Measurements from ENCODE around the gene SORL1.

Gene SORL1

DNA sequence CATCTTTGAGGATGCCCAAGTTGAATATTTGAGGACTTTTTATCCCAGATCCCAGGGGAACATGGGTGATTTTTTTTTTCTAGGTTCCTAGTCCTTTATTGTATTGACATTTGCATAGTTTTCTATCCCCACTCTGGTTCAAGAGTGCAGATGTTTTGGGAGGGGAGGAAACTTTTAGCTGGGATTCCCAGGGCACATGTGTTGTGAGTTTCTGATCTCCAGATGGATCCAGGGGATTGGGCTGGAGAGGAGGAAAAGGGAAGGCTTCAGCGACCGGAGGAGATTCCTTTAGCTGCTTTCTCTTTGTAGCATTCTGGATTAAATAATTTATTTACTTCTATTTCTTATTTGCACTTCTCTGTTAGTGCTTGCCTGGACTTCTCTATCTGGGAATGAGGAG, 15.4 kb downstream of the SORL1 start:
- TF ChIP-seq, protein P1, sequence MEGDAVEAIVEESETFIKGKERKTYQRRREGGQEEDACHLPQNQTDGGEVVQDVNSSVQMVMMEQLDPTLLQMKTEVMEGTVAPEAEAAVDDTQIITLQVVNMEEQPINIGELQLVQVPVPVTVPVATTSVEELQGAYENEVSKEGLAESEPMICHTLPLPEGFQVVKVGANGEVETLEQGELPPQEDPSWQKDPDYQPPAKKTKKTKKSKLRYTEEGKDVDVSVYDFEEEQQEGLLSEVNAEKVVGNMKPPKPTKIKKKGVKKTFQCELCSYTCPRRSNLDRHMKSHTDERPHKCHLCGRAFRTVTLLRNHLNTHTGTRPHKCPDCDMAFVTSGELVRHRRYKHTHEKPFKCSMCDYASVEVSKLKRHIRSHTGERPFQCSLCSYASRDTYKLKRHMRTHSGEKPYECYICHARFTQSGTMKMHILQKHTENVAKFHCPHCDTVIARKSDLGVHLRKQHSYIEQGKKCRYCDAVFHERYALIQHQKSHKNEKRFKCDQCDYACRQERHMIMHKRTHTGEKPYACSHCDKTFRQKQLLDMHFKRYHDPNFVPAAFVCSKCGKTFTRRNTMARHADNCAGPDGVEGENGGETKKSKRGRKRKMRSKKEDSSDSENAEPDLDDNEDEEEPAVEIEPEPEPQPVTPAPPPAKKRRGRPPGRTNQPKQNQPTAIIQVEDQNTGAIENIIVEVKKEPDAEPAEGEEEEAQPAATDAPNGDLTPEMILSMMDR (IDR thresholded peaks at IDR 0.05) = no peak
- peak overlapping the region; percentile 68 to 73 for H3K27ac ChIP-seq
- no peak for DNase-seq (ENCODE audit: low spot score)
- H3K4me3 ChIP-seq = peak overlapping the region; percentile 21

DNA sequence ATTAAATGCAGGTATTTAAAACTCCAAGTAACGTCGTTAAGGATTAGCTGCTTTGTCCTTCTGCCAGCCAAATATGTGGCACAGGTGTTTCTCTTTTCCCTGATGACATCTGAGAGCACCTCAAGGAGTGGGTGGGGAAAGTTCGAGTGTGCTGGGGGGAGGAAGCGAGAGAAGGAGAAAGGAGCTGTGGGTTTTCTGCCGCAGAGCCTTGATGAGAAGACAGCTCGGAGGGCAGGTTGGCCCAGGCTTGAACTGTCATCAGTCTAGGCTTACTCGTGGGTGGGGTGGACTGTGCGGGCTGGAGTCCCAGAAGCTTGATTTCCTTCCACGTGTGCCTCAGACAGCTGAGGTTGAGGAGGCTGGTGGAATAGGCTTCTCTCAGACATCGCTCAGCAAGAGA, 15.9 kb downstream of the SORL1 start:
- TF ChIP-seq, protein P1 (IDR thresholded peaks at IDR 0.05) = no peak
- H3K4me3 ChIP-seq = no peak overlapping the region
- H3K27ac ChIP-seq = peak overlapping the region; percentile 40 to 56
- no peak for DNase-seq (ENCODE audit: low spot score)

DNA sequence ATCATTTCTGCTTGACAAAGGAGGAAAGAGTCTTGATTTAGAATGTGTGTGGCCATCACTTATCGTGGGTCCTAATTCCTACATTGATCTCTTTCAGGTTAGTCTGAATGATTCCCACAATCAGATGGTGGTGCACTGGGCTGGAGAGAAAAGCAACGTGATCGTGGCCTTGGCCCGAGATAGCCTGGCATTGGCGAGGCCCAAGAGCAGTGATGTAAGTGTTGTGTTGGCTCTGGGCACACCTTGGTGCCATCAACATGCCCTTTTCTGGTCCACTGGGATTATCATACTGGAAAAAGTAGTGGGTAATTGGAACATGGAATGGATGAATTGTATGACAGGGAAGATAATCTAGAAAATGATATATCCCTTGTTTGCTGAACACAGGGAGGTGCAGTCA, 17.8 kb downstream of the SORL1 start:
- Histone ChIP-seq H3K27ac (peak overlapping the region in 1 of 2 donors; percentile 56), H3K4me3 (no peak overlapping the region)
- DNase-seq (ENCODE audit: low spot score) = no peak
- TF ChIP-seq, protein P1 (IDR thresholded peaks at IDR 0.05) = no peak

DNA sequence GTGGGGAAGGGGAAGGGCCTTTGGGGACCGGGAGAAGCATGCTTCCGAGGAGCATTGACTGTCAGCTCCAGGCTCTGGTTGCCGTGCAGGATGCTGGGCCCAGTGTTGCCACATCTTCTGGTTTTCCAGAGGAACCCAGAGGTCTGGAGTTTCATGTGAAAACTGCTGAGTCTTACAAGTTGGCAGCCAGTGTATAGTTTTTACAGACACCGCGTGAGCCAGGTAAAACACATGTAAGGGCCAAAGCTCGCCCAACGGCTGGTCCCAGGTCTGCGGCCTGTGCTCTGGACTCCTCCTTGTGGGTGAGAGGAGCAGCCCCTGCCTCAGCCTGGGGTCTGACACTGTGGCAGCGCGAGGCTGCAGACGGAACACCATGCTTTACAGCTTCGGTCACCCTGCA, 19.1 kb downstream of the SORL1 start:
- DNase-seq (ENCODE audit: low spot score) = no peak
- TF ChIP-seq, protein P1 (IDR thresholded peaks at IDR 0.05) = no peak
- no peak overlapping the region for H3K4me3 ChIP-seq
- no peak overlapping the region for H3K27ac ChIP-seq

DNA sequence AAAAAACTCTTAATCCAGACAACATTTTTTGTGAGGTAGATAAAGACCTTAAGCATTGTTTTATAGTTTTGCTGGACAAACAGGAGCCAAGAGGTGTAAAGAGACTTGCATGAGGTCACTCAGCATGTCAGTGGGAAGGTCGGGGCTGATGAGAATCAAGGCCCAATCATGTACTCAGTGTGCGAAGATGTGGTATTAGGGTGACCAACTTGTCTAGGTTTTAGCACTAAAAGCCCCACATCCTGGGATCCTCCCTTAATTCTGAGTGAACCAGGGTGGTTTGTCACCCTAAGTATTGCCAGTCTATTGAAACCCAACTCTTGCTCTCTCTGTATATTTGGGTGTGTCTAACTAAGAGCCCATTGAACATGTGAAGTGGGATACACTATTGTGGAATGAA, 20.2 kb downstream of the SORL1 start:
- TF ChIP-seq, protein P1 (IDR thresholded peaks at IDR 0.05) = no peak
- H3K4me3 ChIP-seq = no peak overlapping the region
- H3K27ac ChIP-seq = no peak overlapping the region
- no peak for DNase-seq (ENCODE audit: low spot score)

DNA sequence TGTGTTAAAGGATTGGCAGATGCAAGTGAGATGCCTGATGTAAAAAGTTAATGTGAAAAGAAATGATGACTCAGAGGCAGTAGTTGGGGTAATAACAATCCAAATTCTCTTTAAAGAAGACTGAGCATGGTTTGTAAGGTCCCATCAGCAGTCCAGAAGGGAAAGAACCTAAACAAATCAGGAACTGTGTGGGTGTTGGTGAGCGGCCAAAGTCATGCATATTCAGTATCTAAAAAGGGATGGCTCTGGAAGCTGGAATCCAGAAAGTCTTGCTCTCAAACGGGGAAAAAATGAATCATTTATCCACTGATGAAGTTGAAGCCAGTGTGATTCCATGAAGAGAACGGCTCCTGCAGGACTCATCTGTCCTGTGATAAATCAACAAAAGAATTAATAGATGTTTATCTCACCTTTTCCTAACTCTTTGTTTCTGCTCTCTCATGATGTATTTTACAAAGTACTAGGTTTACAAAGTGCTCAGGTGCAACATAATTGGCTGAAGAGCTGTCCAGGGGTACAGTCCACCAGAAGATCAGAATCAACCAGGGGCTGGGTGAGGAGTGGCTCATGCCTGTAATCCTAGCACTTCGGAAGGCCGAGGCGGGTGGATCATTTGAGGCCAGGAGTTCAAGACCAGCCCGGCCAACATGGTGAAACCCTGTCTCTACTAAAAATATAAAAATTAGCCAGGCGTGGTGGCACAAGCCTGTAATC, 21.1 kb downstream of the SORL1 start:
- peak overlapping the region; percentile 23 to 27 for H3K27ac ChIP-seq
- no peak overlapping the region for H3K4me3 ChIP-seq
- no peak for DNase-seq (ENCODE audit: low spot score)
- TF ChIP-seq, protein P1 (IDR thresholded peaks at IDR 0.05) = no peak

DNA sequence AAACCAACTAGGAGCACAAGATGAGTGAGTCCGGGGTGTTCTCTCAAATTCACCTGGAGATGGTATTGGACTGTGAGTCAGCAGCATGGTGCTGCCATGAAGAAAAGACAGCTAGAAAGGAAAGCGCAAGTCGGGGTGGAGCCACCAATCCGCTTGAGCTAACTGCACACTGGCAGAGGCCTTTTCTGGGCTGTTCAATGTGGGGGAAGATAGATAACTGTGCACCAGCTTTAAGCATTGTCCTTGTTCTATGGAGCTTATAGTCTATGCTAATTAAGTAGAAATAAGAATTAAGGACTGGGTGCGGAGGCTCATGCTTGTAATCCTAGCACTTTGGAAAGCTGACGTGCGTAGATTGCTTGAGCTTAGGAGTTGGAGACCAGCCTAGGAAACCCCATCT, 22.6 kb downstream of the SORL1 start:
- no peak for DNase-seq (ENCODE audit: low spot score)
- Histone ChIP-seq H3K4me3 (no peak overlapping the region), H3K27ac (no peak overlapping the region)
- TF ChIP-seq, protein P1 (IDR thresholded peaks at IDR 0.05) = no peak
